ENCODE measurements around the gene TEX264.

Gene TEX264

GRCh38 chr3:51711352-51712037, 40.4 kb downstream of the TEX264 start:
- TF ChIP-seq FOXP2 (optimal IDR thresholded peaks at IDR 0.05; ENCODE audit: borderline replicate concordance, extremely low read depth, extremely low read length, insufficient read depth) (no peak), TAF1 (IDR thresholded peaks at IDR 0.05; ENCODE audit: borderline replicate concordance, insufficient read depth, low read length) (no peak), POLR2AphosphoS5 (IDR thresholded peaks at IDR 0.05; ENCODE audit: low read depth, low read length) (no peak), REST (IDR thresholded peaks at IDR 0.05; ENCODE audit: insufficient read depth in 1 of 2, low read depth in 2 of 2, low read length in 2 of 2) (no peak), SIN3A (IDR thresholded peaks at IDR 0.05; ENCODE audit: borderline replicate concordance, insufficient read depth, low read length) (no peak)

- no peak for TF ChIP-seq SIN3A (IDR thresholded peaks at IDR 0.05; ENCODE audit: borderline replicate concordance, insufficient read depth, low read length)
- TF ChIP-seq FOXP2 (optimal IDR thresholded peaks at IDR 0.05; ENCODE audit: borderline replicate concordance, extremely low read depth, extremely low read length, insufficient read depth): no peak
- TF ChIP-seq TAF1 (IDR thresholded peaks at IDR 0.05; ENCODE audit: borderline replicate concordance, insufficient read depth, low read length): no peak
- TF ChIP-seq POLR2AphosphoS5 (IDR thresholded peaks at IDR 0.05; ENCODE audit: low read depth, low read length): no peak
- no peak for TF ChIP-seq REST (IDR thresholded peaks at IDR 0.05; ENCODE audit: insufficient read depth in 1 of 2, low read depth in 2 of 2, low read length in 2 of 2)
Observed at GRCh38 chr3:51712038-51712420, 41.0 kb downstream of the TEX264 start.

- TF ChIP-seq POLR2AphosphoS5 (IDR thresholded peaks at IDR 0.05; ENCODE audit: low read depth, low read length): no peak
- no peak for TF ChIP-seq FOXP2 (optimal IDR thresholded peaks at IDR 0.05; ENCODE audit: borderline replicate concordance, extremely low read depth, extremely low read length, insufficient read depth)
- TF ChIP-seq REST (IDR thresholded peaks at IDR 0.05; ENCODE audit: insufficient read depth in 1 of 2, low read depth in 2 of 2, low read length in 2 of 2): no peak
Observed at GRCh38 chr3:51712511-51712931, 41.5 kb downstream of the TEX264 start.

- TF ChIP-seq TAF1 (IDR thresholded peaks at IDR 0.05; ENCODE audit: borderline replicate concordance, insufficient read depth, low read length): no peak
- TF ChIP-seq SIN3A (IDR thresholded peaks at IDR 0.05; ENCODE audit: borderline replicate concordance, insufficient read depth, low read length): no peak
- no peak for TF ChIP-seq POLR2AphosphoS5 (IDR thresholded peaks at IDR 0.05; ENCODE audit: low read depth, low read length)
- TF ChIP-seq REST (IDR thresholded peaks at IDR 0.05; ENCODE audit: insufficient read depth in 1 of 2, low read depth in 2 of 2, low read length in 2 of 2): no peak
- TF ChIP-seq FOXP2 (optimal IDR thresholded peaks at IDR 0.05; ENCODE audit: borderline replicate concordance, extremely low read depth, extremely low read length, insufficient read depth): no peak
Observed at GRCh38 chr3:51712963-51713362, 41.9 kb downstream of the TEX264 start.
